ENCODE results near the gene SUSD1. TPM values are rescaled to one million over a fixed set of nuclear protein-coding genes. Genes with fewer than 3 reads are reported as not detected.

Gene SUSD1
- total RNA-seq, 1 donor from 2014 or later: 33.8 TPM

DNA sequence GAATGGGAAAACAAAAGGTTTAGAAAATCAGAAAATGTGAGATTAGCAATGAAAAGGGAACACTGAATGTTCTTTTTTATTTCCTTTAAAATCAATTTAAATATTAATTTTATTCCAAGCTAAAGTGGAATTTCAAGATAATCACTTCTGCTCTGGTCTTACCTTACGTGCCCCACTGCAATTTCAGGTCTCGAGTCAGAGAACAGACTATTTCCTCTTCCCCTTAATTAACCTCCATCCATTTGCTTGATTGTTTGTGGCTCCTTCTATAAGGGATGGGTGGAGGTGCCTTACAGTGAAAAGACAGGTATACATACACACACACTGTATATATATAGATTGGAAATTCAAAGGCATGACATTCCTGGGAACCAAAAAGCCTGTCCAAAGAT is 137.1 kb downstream of the SUSD1 start:
- no peak for DNase-seq (ENCODE audit: low read depth)
- H3K36me3 ChIP-seq (ENCODE audit: control insufficient read depth, insufficient read depth, low read length): peaks cover 3% of the 10 kb centered on the region
- no peaks in the 10 kb centered on the region for H3K27me3 ChIP-seq (ENCODE audit: control insufficient read depth, insufficient read depth, low read length)
- TF ChIP-seq, protein P1, sequence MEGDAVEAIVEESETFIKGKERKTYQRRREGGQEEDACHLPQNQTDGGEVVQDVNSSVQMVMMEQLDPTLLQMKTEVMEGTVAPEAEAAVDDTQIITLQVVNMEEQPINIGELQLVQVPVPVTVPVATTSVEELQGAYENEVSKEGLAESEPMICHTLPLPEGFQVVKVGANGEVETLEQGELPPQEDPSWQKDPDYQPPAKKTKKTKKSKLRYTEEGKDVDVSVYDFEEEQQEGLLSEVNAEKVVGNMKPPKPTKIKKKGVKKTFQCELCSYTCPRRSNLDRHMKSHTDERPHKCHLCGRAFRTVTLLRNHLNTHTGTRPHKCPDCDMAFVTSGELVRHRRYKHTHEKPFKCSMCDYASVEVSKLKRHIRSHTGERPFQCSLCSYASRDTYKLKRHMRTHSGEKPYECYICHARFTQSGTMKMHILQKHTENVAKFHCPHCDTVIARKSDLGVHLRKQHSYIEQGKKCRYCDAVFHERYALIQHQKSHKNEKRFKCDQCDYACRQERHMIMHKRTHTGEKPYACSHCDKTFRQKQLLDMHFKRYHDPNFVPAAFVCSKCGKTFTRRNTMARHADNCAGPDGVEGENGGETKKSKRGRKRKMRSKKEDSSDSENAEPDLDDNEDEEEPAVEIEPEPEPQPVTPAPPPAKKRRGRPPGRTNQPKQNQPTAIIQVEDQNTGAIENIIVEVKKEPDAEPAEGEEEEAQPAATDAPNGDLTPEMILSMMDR (IDR thresholded peaks at IDR 0.05; ENCODE audit: insufficient read depth, low read length, poor library complexity, severe bottlenecking): no peak
- H3K4me3 ChIP-seq (ENCODE audit: low read depth, low read length): no peak overlapping the region

DNA sequence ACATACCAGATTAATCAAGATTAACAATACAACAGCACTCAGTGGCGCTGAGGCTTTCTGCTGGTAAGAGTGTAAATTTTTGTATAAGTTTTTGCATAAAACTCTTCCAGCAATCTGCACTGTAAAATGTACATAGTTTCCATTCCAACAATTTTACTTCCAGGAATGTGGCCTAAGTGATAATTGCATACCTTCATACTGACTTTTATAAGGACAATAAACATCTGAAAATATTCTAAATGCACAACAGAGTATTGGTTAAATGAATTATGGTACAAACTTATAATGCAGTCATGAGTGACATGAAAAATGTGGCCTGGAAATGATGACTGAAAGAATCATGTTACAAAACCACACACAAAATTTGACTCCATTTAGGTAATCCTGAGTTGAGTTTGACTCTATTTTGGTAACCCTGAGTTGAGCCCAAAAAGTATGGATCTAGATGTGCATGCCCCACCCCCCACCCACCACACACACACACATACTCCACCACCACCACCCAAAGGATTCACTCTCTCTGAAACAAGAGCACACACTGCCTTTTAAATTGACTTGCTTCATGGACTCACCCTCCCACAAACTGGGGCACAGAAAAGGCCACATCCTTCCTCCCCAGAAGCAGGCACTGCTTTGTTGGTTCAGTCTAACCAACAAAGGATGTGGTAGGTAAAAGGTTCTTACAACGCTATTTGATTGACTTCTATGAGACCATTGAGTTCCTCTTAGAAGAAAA is 137.6 kb downstream of the SUSD1 start:
- H3K4me3 ChIP-seq (ENCODE audit: low read depth, low read length): no peak overlapping the region
- TF ChIP-seq, protein P1 (IDR thresholded peaks at IDR 0.05; ENCODE audit: insufficient read depth, low read length, poor library complexity, severe bottlenecking): no peak
- no peaks in the 10 kb centered on the region for H3K27me3 ChIP-seq (ENCODE audit: control insufficient read depth, insufficient read depth, low read length)
- DNase-seq (ENCODE audit: low read depth): no peak
- H3K36me3 ChIP-seq (ENCODE audit: control insufficient read depth, insufficient read depth, low read length): peaks cover 3% of the 10 kb centered on the region

DNA sequence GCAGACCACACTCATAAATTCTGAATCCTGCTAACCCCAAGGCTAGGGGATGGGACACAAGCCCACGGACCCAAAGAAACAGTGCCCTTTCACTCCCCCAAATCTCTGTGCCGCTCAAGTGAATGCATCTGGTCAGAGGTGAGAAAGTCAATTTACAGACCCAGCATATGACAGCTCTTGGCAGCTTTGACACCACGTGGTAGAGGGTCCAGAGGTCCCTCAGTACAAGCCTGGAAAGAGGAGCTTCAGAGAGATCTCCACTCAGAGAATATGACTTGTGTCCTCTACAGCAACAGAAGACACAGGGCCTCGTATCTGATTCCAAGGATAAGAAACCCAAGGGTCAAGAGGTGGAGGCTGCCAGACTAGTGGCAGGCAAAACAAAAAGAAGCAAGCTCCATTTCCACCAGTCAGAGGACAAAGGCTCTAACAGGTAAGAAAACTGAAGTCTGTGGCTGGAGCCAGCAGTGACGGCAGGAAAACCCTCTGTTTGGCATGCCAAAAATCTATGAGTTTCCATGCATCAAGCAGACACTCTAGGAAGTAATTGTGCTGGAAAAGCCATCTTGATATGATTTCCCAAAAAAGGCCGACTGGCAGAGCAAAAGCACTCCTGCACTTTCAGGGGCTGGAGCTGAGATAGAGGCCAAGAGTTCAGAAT is 139.8 kb downstream of the SUSD1 start:
- TF ChIP-seq, protein P1 (IDR thresholded peaks at IDR 0.05; ENCODE audit: insufficient read depth, low read length, poor library complexity, severe bottlenecking): no peak
- no peak overlapping the region for H3K4me3 ChIP-seq (ENCODE audit: low read depth, low read length)
- no peak for DNase-seq (ENCODE audit: low read depth)
- peaks cover 3% of the 10 kb centered on the region for H3K36me3 ChIP-seq (ENCODE audit: control insufficient read depth, insufficient read depth, low read length)
- no peaks in the 10 kb centered on the region for H3K27me3 ChIP-seq (ENCODE audit: control insufficient read depth, insufficient read depth, low read length)

DNA sequence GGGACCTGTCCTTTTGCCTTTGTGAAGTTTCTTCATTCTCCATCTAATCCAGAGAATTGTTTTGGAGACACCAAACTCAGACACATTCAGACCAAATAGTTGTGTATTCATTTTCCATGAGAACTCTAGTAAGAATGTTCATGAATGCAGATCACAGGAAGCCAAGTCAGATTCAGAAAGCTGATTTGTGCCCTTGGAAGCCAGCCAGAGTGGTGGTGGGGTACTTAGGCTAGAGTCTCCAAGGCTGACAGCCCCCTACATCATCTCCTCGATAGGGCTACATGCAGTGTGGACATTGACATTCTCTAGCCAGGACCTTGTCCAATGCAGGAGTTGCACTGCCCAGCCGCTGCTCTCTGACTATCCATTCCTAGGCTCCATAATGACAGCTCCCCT is 140.9 kb downstream of the SUSD1 start:
- no peak for DNase-seq (ENCODE audit: low read depth)
- TF ChIP-seq, protein P1 (IDR thresholded peaks at IDR 0.05; ENCODE audit: insufficient read depth, low read length, poor library complexity, severe bottlenecking): no peak
- H3K36me3 ChIP-seq (ENCODE audit: control insufficient read depth, insufficient read depth, low read length): no peaks in the 10 kb centered on the region

DNA sequence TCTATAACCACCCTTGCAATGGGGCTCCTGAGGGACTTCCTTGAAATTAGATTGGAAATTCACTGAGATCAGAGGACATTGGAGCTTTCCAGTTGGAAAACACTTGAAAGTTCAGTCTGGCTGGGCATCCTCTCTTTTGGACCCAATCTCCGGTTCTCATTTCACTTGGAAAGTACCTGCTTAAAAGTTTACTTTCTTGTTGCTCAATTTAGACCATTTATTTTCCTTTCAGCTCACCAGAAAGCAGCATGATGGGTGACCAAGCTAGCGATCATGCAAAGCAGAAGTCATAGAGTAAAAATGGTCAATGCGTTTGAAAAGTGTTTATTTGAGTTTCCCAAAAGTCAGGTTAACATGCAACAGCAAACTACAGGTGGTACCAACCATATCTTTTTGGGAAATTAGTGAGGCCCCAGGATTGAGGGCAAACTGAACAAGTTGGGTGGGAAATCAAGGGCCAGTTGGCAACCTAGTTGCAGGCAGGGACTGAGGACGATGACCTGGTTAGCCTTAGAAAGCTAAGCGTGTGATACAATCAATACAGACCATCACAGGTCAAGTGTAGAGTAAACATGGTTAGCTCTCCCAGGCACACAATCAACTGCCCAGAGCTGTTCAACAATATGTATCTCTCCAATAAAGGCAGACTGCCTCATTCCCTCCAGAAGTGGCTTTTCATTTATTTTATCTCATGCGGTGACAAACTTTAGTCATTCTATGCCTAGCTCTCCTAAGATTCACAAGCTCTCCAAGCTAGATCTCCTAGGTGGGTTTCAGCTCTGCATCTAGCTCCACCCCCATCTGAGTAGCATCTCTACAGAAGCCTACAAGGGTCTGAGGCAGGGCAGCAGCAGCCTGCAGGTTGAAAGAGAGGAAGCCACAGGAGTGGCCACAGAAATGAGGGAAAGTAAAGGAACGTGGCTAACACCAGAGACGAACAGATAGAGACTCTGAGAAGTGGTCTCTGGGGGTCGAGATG is 141.6 kb downstream of the SUSD1 start:
- Histone ChIP-seq H3K4me3 (ENCODE audit: low read depth, low read length) (no peak overlapping the region), H3K36me3 (ENCODE audit: control insufficient read depth, insufficient read depth, low read length) (no peaks in the 10 kb centered on the region), H3K27me3 (ENCODE audit: control insufficient read depth, insufficient read depth, low read length) (no peaks in the 10 kb centered on the region)
- no peak for DNase-seq (ENCODE audit: low read depth)
- TF ChIP-seq, protein P1 (IDR thresholded peaks at IDR 0.05; ENCODE audit: insufficient read depth, low read length, poor library complexity, severe bottlenecking): no peak

More for the DNA sequence above, 140.9 kb downstream of the SUSD1 start:
- no peaks in the 10 kb centered on the region for H3K27me3 ChIP-seq (ENCODE audit: control insufficient read depth, insufficient read depth, low read length)
- H3K4me3 ChIP-seq (ENCODE audit: low read depth, low read length): no peak overlapping the region
